Motor neuron (in vitro differentiated cells): ENCODE results near the gene NEDD9. TPM values are rescaled to one million over a fixed set of nuclear protein-coding genes. Genes with fewer than 3 reads are reported as not detected.
A peak's percentile ranks its signal among the peaks of the same experiment; 100 is the strongest.

Source experiments
- ATAC-seq, 8 experiments: fragments of 200-7000 bp; cut with Tn5 transposase; replicated peaks in 6 of 8; 2 replicates each; pipeline ENCODE4 v1.8.0; 2021; ENCODE audit warnings: mild to moderate bottlenecking in 8 of 8, moderate library complexity in 8 of 8
- H3K27ac ChIP-seq, 2 donors: fragments of 250-450 bp; sonication (Bioruptor Pico); 2 replicates each; pipeline ENCODE4 v1.9.0; 2021; ENCODE audit warnings: antibody characterized with exemption in 2 of 2, mild to moderate bottlenecking in 2 of 2, moderate library complexity in 1 of 2
- H3K4me1 ChIP-seq, 2 donors: fragments of 250-450 bp; sonication (Bioruptor Pico); replicated peaks in 1 of 2; 2 replicates each; pipeline ENCODE4 v1.6.1; 2021; ENCODE audit warnings: antibody characterized with exemption in 2 of 2, mild to moderate bottlenecking in 2 of 2, moderate library complexity in 1 of 2
- H3K4me3 ChIP-seq, 5 donors: fragments of 250-450 bp; sonication (Bioruptor Pico); 2 replicates each; pipeline ENCODE4 v1.9.0; 2021; ENCODE audit warnings: antibody characterized with exemption in 5 of 5, mild to moderate bottlenecking in 5 of 5, moderate library complexity in 4 of 5
- WGBS, 10 experiments: fragments of 450-650 bp; shearing (Covaris generic); methylation state at CpG; one replicate each; pipeline ENCODE4 v1.0.0; 2022; 5-methylcytosine and 5-hydroxymethylcytosine counted together
- in situ Hi-C, 9 experiments: fragments of 400-800 bp; cut with MboI; loops; one replicate each; pipeline ENCODE4 v1.15.0; 2021; ENCODE audit warnings: low sequenced_read_pairs in 9 of 9, low pct_unique_long_range_greater_than_20kb in 2 of 9; ENCODE audit not compliant: unreplicated experiment in 9 of 9
- total RNA-seq, 8 experiments: library from RNA; unstranded; fragments of 300-600 nt; gene quantifications; 2 replicates each; pipeline versions ENCODE4 v1.2.3 to v1.2.4, GENCODE V29; 2022

Gene NEDD9, protein sequence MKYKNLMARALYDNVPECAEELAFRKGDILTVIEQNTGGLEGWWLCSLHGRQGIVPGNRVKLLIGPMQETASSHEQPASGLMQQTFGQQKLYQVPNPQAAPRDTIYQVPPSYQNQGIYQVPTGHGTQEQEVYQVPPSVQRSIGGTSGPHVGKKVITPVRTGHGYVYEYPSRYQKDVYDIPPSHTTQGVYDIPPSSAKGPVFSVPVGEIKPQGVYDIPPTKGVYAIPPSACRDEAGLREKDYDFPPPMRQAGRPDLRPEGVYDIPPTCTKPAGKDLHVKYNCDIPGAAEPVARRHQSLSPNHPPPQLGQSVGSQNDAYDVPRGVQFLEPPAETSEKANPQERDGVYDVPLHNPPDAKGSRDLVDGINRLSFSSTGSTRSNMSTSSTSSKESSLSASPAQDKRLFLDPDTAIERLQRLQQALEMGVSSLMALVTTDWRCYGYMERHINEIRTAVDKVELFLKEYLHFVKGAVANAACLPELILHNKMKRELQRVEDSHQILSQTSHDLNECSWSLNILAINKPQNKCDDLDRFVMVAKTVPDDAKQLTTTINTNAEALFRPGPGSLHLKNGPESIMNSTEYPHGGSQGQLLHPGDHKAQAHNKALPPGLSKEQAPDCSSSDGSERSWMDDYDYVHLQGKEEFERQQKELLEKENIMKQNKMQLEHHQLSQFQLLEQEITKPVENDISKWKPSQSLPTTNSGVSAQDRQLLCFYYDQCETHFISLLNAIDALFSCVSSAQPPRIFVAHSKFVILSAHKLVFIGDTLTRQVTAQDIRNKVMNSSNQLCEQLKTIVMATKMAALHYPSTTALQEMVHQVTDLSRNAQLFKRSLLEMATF
- total RNA-seq: 10 to 100 TPM in 3 of 8 experiments, 1 to 10 TPM in 5; 1.4 to 48.0 (median 6.5) TPM

DNA sequence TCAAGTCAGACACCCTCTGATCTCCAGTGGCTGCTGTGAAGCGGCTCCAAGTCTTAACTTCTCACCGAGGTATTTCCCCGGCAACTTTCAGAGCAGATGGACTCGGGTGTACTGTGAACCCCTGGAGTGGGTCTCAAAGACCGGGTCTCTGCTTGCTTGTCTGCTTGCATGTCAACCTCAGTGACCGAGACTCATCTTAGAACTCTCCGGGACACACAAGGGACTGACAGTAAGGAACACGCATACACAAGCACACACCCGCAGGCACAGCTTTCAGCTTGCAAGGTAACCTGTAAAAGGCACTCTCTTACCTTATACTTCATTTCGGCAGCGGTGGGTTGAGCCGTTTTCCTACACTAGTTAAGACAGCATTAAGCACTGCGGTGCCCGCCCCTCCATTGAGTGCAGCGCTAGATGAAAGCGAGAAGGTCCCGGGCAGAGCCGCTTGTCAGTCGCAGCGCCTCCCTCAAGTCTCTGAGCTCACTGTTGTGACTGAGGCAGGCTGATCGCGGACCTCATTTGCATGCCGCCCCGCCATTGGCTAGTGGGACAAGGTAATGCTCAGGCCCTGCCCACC is at the start of gene NEDD9:
Gene NEDD9 (minus strand): TSS at position 476 of the 577 bp plus-strand sequence. CDS start 153 bp downstream, at position 323.
- ATAC-seq: peak; percentile 92 to 98 (median 94)
- WGBS, 10 experiments: 0 to 3% (median 0%) methylated on average over 2 to 16 of the region's 24 CpGs; no CpG with 5 or more reads in 4 of the 10 experiments
- Histone ChIP-seq H3K4me3 (peak within 1 kb of the TSS; percentile 40 to 65 (median 51)), H3K4me1 (peaks cover 34 to 35% of the 10 kb centered on the region in 2 donors), H3K27ac (peak within 1 kb of the TSS in 1 of 2 donors; percentile 59)
- in situ Hi-C loops: loop anchor here in 1 of 9 experiments (25.0 kb wide), 1 partner anchor 255 kb away; no protein-coding TSS in a partner anchor

DNA sequence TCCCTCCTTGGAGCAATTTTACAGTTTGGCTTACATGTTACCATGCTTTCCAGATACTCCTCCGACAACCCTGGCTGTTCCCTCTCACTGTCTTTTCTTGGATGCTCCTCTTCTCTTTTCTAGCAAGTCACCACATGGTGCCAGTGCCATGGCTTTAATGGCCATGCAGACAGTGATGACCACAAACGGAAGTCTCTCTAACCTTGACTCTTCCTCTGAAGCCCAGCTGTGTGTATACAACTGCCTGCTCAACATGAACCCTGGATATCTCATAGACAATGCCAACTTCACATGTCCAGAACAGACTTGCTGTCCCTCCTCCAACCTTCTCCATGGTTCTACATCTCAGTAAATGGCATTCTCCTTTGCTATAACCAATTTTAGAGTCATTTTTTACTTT is 49.8 kb upstream of the NEDD9 start:
- in situ Hi-C loops: no loop called here
- Histone ChIP-seq H3K27ac (no peak overlapping the region), H3K4me1 (peaks cover 0 to 5% of the 10 kb centered on the region in 2 donors), H3K4me3 (no peak overlapping the region)
- ATAC-seq: no peak
- 30 to 100% (median 86%) methylated on average over 1 to 2 of the region's 2 CpGs; no CpG with 5 or more reads in 2 of the 10 experiments for WGBS, 10 experiments

DNA sequence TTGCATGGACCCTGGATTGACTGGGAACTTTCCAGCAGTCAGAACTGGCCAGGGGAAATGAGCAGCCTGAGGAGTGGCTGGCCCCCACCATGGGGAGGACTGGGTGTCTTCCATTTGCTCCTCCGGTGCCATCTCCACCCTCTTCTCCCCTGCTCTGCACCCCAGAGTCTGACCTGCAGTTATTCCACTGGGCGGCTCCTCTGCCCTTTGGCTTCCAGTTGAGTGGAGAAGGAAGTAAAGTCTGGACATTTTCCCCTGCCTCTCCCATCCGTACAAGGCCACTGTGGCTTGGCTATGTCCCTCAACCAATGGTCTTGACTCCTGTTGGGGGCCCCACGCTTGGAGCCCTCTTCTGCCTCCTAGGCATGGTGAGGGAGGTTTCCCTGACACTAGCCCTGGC is 47.9 kb upstream of the NEDD9 start:
- ATAC-seq: no peak
- H3K4me3 ChIP-seq: no peak overlapping the region
- in situ Hi-C loops: no loop called here
- no peak overlapping the region for H3K27ac ChIP-seq
- peaks cover 0 to 6% of the 10 kb centered on the region in 2 donors for H3K4me1 ChIP-seq
- 54 to 100% (median 88%) methylated on average over 1 to 2 of the region's 4 CpGs; no CpG with 5 or more reads in 3 of the 10 experiments for WGBS, 10 experiments

DNA sequence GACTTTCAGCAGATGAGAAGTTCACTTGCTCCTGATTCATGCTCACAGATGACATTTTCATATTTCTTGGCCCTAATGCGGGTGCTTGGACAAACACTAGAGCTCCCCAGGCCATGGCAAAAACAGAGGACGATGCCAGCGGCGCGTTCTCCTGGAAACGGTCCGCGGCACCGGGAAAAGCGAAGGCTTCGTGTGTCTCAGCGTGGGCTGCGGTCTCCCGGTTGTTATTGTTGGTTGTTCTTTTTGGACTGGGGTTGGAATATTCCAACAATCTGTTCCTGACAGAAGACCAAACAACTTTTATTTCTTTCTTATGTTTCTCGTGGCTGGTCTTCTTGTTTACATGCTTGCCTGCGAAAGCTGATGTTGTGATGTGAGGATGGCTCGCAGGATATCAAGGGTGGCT is 46.8 kb upstream of the NEDD9 start:
- Histone ChIP-seq H3K4me3 (no peak overlapping the region), H3K27ac (no peak overlapping the region), H3K4me1 (peaks cover 0 to 6% of the 10 kb centered on the region in 2 donors)
- WGBS, 10 experiments: 0 to 100% (median 92%) methylated on average over 1 to 14 of the region's 17 CpGs; no CpG with 5 or more reads in 3 of the 10 experiments
- no peak for ATAC-seq
- in situ Hi-C loops: no loop called here

DNA sequence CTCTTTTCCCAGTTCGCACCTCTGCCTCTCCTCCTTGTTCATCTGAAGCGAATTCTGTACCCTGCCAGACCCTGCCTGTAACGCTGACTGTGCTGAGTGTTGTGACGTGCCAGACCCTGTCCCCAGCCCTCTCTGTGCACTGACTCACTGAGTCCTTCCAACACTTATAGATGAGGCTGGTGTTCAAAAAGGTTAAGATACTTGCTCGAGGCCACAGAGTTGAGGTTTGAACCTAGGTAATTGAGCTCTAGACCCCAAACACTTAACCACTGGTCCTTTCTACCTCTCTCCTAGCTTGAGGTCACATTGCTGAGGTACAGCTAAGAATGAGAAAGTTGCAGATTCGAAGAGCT is 45.7 kb upstream of the NEDD9 start:
- Histone ChIP-seq H3K4me1 (peaks cover 0 to 6% of the 10 kb centered on the region in 2 donors), H3K4me3 (no peak overlapping the region), H3K27ac (no peak overlapping the region)
- 73 to 100% (median 82%) methylated on average over 1 to 5 of the region's 6 CpGs; no CpG with 5 or more reads in 3 of the 10 experiments for WGBS, 10 experiments
- ATAC-seq: no peak
- in situ Hi-C loops: no loop called here

DNA sequence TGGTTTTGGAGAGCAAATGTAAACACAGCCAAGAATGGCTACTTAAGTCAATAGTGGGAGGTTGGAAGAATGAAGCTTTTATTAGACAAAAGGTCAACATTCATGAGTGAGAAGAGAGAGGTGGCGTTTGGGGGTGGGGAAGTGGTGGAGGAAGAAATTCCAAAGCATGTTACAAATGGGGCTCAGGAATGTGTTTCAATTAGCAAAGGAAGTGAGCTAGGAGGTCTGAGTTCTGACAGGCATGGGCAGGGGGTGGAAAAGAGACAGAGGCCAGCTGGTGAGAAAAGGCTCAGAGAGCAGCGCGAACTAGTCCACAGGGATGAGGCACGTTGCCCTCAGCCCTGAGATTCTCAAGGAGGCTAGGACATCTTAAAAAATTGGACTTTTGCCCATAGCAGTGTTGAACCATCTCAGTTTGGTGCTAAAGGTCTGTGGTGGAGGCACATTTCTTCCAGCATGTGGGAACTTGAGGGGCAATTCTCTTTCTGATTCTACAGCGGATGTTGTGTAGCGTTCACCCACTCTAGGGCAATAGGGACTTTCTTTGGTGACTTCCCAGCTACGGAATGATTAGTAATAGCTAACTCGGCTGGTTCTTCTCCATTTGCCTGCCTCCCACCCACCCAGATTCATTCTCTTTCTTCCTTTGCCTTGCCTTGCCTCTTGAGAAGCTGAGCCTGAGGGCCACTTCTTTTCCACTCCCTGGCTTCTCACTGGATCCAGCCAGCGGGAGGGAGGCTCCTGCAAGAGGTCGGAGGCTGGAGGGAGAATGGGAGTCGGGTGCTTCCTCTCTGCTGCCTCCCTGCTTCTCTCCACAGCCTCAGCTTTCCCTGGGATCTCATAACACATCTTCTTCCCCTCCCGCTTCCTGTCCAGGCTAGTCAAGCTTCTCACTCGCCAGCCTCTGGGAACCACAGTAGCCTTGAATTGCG is 45.1 kb upstream of the NEDD9 start:
- H3K27ac ChIP-seq: no peak overlapping the region
- in situ Hi-C loops: no loop called here
- 36 to 100% (median 80%) methylated on average over 1 to 8 of the region's 14 CpGs; no CpG with 5 or more reads in 1 of the 10 experiments for WGBS, 10 experiments
- no peak overlapping the region for H3K4me3 ChIP-seq
- peak in 5 of 8 experiments; percentile 24 to 77 (median 34) for ATAC-seq
- peaks cover 0 to 6% of the 10 kb centered on the region in 2 donors for H3K4me1 ChIP-seq

DNA sequence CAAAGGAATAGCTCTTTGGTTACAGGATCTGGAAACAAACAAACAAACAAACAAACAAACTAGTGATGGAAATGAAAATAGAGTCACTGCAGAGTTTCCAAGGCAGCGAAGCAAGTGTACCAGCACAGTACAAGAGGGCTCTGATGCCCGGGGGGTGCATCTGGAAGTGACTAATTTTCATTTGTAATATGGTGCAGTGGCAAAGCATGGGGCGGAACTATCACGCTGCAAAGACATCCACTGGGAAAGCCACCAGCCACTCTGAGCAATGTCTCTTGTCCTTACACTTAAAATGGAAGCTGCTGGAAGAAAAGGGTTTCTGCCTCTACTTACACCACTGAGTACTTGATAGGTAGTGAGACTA is 44.4 kb upstream of the NEDD9 start:
- in situ Hi-C loops: no loop called here
- ATAC-seq: no peak

DNA sequence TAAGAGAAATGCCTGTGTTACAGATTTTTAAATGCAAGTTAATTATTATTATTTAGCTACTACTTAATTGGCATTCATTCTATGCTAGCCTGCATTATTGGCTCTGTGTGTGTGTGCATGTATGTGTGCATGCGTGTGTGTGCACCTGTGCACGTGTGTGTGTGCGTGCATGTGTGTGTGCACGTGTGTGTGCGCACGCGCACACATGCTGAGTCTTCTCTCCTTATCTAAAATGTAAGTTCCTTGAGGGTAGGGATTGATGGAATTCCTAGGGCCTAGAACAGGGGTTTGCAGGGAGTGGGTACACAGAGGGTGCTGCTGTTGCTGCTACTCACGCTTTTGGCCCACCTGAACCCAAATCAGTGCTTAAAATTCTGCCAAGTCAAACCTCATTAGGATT is 43.8 kb upstream of the NEDD9 start:
- in situ Hi-C loops: no loop called here
- Histone ChIP-seq H3K4me1 (peaks cover 0 to 6% of the 10 kb centered on the region in 2 donors), H3K4me3 (no peak overlapping the region), H3K27ac (no peak overlapping the region)
- WGBS, 10 experiments: 93 to 100% (median 100%) methylated on average over 1 to 7 of the region's 8 CpGs; no CpG with 5 or more reads in 3 of the 10 experiments
- no peak for ATAC-seq

More for the DNA sequence above, 44.4 kb upstream of the NEDD9 start:
- H3K4me1 ChIP-seq: peaks cover 0 to 6% of the 10 kb centered on the region in 2 donors
- no peak overlapping the region for H3K27ac ChIP-seq
- WGBS, 10 experiments: 47 to 100% (median 88%) methylated on average over 2 to 4 of the region's 4 CpGs; no CpG with 5 or more reads in 3 of the 10 experiments
- no peak overlapping the region for H3K4me3 ChIP-seq

DNA sequence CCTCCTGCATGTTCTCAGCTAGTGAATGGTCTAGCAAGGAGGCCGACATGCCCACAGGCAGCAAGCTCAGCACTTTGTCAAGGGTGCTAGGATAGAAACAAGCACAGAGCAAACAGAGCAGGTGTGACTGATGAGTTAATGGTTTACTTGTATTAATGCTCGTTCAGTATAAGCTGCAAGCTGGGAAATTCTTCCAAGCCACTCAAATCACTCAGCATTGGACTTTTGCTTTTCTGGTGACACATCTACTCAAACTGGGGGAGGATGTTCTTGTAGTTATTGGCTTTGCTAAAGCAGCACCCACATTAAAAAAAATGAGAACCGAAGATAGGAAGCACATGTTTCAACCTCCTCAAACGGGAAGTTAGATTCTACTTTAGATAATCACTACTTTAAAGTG is 43.1 kb upstream of the NEDD9 start:
- H3K4me1 ChIP-seq: peaks cover 0 to 6% of the 10 kb centered on the region in 2 donors
- ATAC-seq: no peak
- in situ Hi-C loops: no loop called here
- WGBS, 10 experiments: 38 to 88% (median 55%) methylated on average over 1 to 4 of the region's 4 CpGs; no CpG with 5 or more reads in 1 of the 10 experiments
- no peak overlapping the region for H3K27ac ChIP-seq
- no peak overlapping the region for H3K4me3 ChIP-seq

DNA sequence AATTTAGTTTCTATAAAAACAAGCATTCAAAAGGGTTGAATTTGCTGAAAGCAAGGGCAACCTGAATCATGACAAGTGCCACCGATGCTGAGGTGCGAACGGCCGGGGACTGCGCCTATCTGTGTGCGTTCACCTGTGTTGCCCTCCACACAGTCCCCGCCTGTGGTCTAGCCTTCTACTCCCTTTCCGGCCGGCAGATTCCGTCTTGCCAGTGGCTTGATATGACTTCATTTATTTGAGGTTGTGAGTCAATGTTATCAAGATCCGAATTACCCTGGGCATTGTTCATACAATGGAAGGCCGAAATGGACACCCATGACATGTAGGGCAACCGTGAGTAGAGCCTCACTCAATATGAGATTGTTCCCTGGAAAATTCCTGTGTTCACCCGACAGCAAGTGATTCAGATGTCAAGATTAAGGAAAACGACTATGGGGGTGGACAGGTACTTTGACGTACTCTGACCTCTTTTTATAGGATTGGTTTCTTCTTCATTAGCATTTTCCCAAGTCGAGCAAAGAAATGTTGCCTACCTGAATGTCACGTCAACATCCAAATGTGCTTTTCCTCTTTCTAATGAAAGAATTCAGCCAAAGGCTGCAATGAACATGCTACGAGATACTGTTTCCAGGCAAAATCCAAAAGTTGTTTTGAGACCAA is 41.1 kb upstream of the NEDD9 start:
- in situ Hi-C loops: no loop called here

DNA sequence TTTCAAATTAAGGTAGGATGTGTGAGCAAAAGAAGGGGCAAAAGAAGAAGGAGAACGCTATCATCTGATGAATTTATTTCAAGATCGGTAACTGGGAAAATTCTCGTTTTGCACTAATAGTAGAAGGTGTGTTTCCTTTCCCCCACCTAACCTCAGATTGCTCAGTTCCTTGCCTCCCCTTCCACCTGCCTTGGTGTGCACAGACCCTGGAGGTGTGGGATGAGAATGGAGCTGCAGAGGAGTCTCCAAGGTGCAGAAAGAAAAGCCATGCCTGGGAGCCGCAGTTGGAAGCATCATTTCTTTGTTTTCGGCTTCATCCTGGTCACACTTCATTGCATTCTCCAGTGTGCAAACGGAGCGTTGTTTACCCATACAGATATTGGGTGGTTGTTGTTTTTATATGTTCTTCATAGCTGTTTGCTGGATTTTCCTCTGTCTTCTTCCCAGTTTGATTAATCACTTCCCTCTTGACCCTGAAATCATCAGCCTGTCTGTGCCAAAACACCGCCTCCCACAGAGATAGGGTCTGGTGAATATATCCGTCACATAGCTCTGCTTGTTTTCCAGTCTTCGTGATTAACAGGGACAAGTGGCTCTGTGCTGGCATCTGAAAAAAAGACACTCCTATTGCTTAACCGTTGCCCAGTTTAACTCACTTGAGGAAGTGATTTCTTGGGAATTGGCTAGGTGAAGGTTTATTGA is 40.2 kb upstream of the NEDD9 start:
- in situ Hi-C loops: no loop called here
- Histone ChIP-seq H3K27ac (no peak overlapping the region), H3K4me3 (no peak overlapping the region), H3K4me1 (peaks cover 0 to 3% of the 10 kb centered on the region in 2 donors)
- ATAC-seq: no peak
- 19 to 82% (median 67%) methylated on average over 2 to 10 of the region's 11 CpGs for WGBS, 10 experiments

More for the DNA sequence above, 41.1 kb upstream of the NEDD9 start:
- Histone ChIP-seq H3K4me1 (peaks cover 0 to 3% of the 10 kb centered on the region in 2 donors), H3K4me3 (no peak overlapping the region), H3K27ac (no peak overlapping the region)
- WGBS, 10 experiments: 57 to 99% (median 87%) methylated on average over 1 to 14 of the region's 19 CpGs; no CpG with 5 or more reads in 1 of the 10 experiments
- ATAC-seq: no peak
